ENCODE data around the gene CBL. TPM values are rescaled to one million over a fixed set of nuclear protein-coding genes. Genes with fewer than 3 reads are reported as not detected.

Gene CBL
- total RNA-seq, 1 experiment from 2014 or later: 56.4 TPM

- H2BK20ac ChIP-seq (ENCODE audit: low read depth, low read length, poor library complexity, severe bottlenecking): no peak overlapping the region
- H3K27me3 ChIP-seq (ENCODE audit: insufficient read depth, low read length): no peaks in the 10 kb centered on the region
- Mint-ChIP-seq H3K9me3 (no peaks in the 10 kb centered on the region; a peak in 1 of 5 replicates), H3K4me1 (peaks cover 9 to 13% of the 10 kb centered on the region in 2 experiments; a peak in 3 of 4 replicates), H3K27ac (peak overlapping the region in 1 of 3 experiments; percentile 82; a peak in 1 of 7 replicates), H3K4me3 (no peak overlapping the region), H3K27me3 (ENCODE audit: low read depth) (peaks cover 1% of the 10 kb centered on the region), H3K36me3 (ENCODE audit: insufficient read depth in 1 of 3, low read depth in 3 of 3) (no peaks in the 10 kb centered on the region; a peak in 1 of 7 replicates)
- H3K79me1 ChIP-seq (ENCODE audit: insufficient read depth, low read depth, low read length, poor library complexity, severe bottlenecking): no peaks in the 10 kb centered on the region
- H4K91ac ChIP-seq (ENCODE audit: insufficient read length, low read depth, low read length): no peak overlapping the region
- H3K4me1 ChIP-seq (ENCODE audit: insufficient read depth, low read length): no peaks in the 10 kb centered on the region
- no peaks in the 10 kb centered on the region for H3K23me2 ChIP-seq (ENCODE audit: insufficient read length, low read depth, low read length, poor library complexity, severe bottlenecking)
- no peak overlapping the region for H2BK15ac ChIP-seq (ENCODE audit: low read depth, low read length)
- no peak for DNase-seq
- no peaks in the 10 kb centered on the region for H3K9me3 ChIP-seq (ENCODE audit: control insufficient read depth, low read depth, low read length)
- H3K56ac ChIP-seq (ENCODE audit: insufficient read length, low read depth, low read length): no peak overlapping the region
- H3K79me2 ChIP-seq (ENCODE audit: insufficient read depth, low read length): no peaks in the 10 kb centered on the region
- TF ChIP-seq CTCF (conservative IDR thresholded peaks at IDR 0.05): no peak
- no peak overlapping the region for H3K14ac ChIP-seq (ENCODE audit: insufficient read depth, low read length)
- H3T11ph ChIP-seq (ENCODE audit: low read length): no peak overlapping the region
- H2BK120ac ChIP-seq (ENCODE audit: low read depth, low read length, poor library complexity, severe bottlenecking): no peak overlapping the region
- no peak overlapping the region for H3K4ac ChIP-seq (ENCODE audit: low read depth, low read length)
- no peak overlapping the region for H3K4me2 ChIP-seq (ENCODE audit: insufficient read depth, insufficient read length, low read length)
- no CpG with 5 or more reads among the region's 4 CpGs for WGBS (ENCODE audit: extremely low coverage, insufficient read length, low lambda C conversion rate)
- no peak overlapping the region for H3K23ac ChIP-seq (ENCODE audit: insufficient read length, low read depth, low read length)
- no peak overlapping the region for H2BK12ac ChIP-seq (ENCODE audit: insufficient read length, low read depth, low read length)
- H2AK5ac ChIP-seq (ENCODE audit: insufficient read length, low read length): no peak overlapping the region
- H4K8ac ChIP-seq (replicated peaks; ENCODE audit: insufficient read length, low read depth, low read length): no peak overlapping the region
- no peak overlapping the region for H3K9ac ChIP-seq (ENCODE audit: extremely low read depth, insufficient read length, low read length)
- H3K18ac ChIP-seq (ENCODE audit: insufficient read length, low read depth, low read length): no peak overlapping the region
- no peak overlapping the region for H3K27ac ChIP-seq (ENCODE audit: insufficient read length, low read depth, low read length)
- no peaks in the 10 kb centered on the region for H4K20me1 ChIP-seq (ENCODE audit: control insufficient read depth, insufficient read depth, insufficient read length)
- no peak overlapping the region for H2AFZ ChIP-seq (ENCODE audit: low read length)
- H2BK5ac ChIP-seq (ENCODE audit: insufficient read length, low read length): no peak overlapping the region
- no peak overlapping the region for H4K5ac ChIP-seq (ENCODE audit: insufficient read length, low read depth, low read length)
Observed at GRCh38 chr11:119189393-119189792, 16.7 kb upstream of the CBL start.

Data from H9 (cell line).